Kidney (tissue), 14 donors: ENCODE results near the gene BACH1. TPM values are rescaled to one million over a fixed set of nuclear protein-coding genes. Genes with fewer than 3 reads are reported as not detected.
A peak's percentile ranks its signal among the peaks of the same experiment; 100 is the strongest.

Experiments used
- DNase-seq, 5 donors: peaks; one replicate each; pipeline ENCODE4 v3.0.0-alpha.2; 2013 to 2020
- FAIRE-seq: peaks from 2 replicates; lab custom pipeline; 2012; peaks lifted over from hg19 to GRCh38; lab: Jason Lieb, UNC
- H3K27ac ChIP-seq, 2 donors: one replicate each; pipeline ENCODE4 v1.7.0; 2013; ENCODE audit warnings: low read depth in 2 of 2, low read length in 2 of 2, inconsistent platforms in 1 of 2
- H3K27me3 ChIP-seq: one replicate; pipeline ENCODE4 v1.7.1; 2013; ENCODE audit warnings: low read length, inconsistent platforms; ENCODE audit not compliant: control insufficient read depth, insufficient read depth
- H3K36me3 ChIP-seq, 3 donors: one replicate each; pipeline versions ENCODE4 v1.7.0 to v1.7.1; 2013; ENCODE audit warnings: low read length in 3 of 3, control low read depth in 1 of 3, inconsistent platforms in 1 of 3; ENCODE audit not compliant: insufficient read depth in 3 of 3, control insufficient read depth in 2 of 3
- H3K4me1 ChIP-seq, 3 donors: one replicate each; pipeline versions ENCODE4 v1.7.0 to v1.7.1; 2013; ENCODE audit warnings: low read length in 3 of 3, inconsistent platforms in 1 of 3, low read depth in 1 of 3; ENCODE audit not compliant: control insufficient read depth in 2 of 3, insufficient read depth in 2 of 3
- H3K4me3 ChIP-seq, 3 donors: one replicate each; pipeline versions ENCODE4 v1.7.0 to v1.8.1; 2013; ENCODE audit warnings: low read length in 3 of 3, control low read depth in 1 of 3, inconsistent platforms in 1 of 3
- H3K9ac ChIP-seq, 3 donors: one replicate each; pipeline versions ENCODE4 v1.7.0 to v1.7.1; 2013; ENCODE audit warnings: low read length in 3 of 3, control low read depth in 1 of 3, inconsistent platforms in 1 of 3
- H3K9me3 ChIP-seq, 3 donors: one replicate each; pipeline versions ENCODE4 v1.7.0 to v1.7.1; 2013; ENCODE audit warnings: low read length in 3 of 3, control low read depth in 1 of 3, inconsistent platforms in 1 of 3; ENCODE audit not compliant: control insufficient read depth in 2 of 3, insufficient read depth in 1 of 3
- CTCF ChIP-seq: IDR thresholded peaks from 3 replicates; pipeline ENCODE4 v1.5.1; 2012; ENCODE audit warnings: mild to moderate bottlenecking, moderate library complexity, borderline replicate concordance; ENCODE audit not compliant: insufficient read depth; ENCODE audit errors: extremely low read depth
- intact Hi-C: fragments of 100-400 bp; cut with DNase I; formaldehyde crosslinking; loops from one replicate; pipeline ENCODE4 v1.11.1; 2022
- polyA plus RNA-seq: library from polyadenylated mRNA; stranded (reverse); fragments of 350-450 nt; fragmentation: Illumina TruSeq; extraction: RNeasy Lipid Tissue Mini Kit (QIAGEN cat#74804); gene quantifications from one replicate; pipeline ENCODE4 v1.2.3, GENCODE V29; 2014; ENCODE audit warnings: low read depth, low replicate concordance; ENCODE audit not compliant: insufficient read depth
- total RNA-seq: library from RNA; stranded (reverse); fragmentation: NEBNext Ultra II Directional; extraction: Animal tissue kit (Norgen Biotek cat#: 25700); gene quantifications from one replicate; pipeline ENCODE4 v1.2.1, GENCODE V29; 2021
- donor health status: control.
- donor health status: control.
- donor health status: control.
- donor health status: control.
- donor health status: control.
- donor health status: DM: yes; HTN: yes; CAD: no.
- donor health status: Normal renal cell carcinoma (clear cell type).

BACH1 gene
- total and polyA plus RNA-seq, 2 donors from 2014 or later = 5.6 to 85.1 TPM

GRCh38 chr21:29315131-29315749, 16.5 kb downstream of the BACH1 start:
- intact Hi-C loops = no loop called here
- no peak overlapping the region for H3K27ac ChIP-seq
- TF ChIP-seq CTCF = no peak
- no peak overlapping the region for H3K4me3 ChIP-seq
- FAIRE-seq = no peak
- H3K27me3 ChIP-seq = no peaks in the 10 kb centered on the region
- peaks cover 0 to 2% (median 2%) of the 10 kb centered on the region in 3 donors for H3K36me3 ChIP-seq
- no peak overlapping the region for H3K9ac ChIP-seq
- peaks cover 0 to 20% (median 7%) of the 10 kb centered on the region in 3 donors for H3K4me1 ChIP-seq
- no peaks in the 10 kb centered on the region for H3K9me3 ChIP-seq
- DNase-seq = peak in 1 of 5 donors; percentile 18

- Histone ChIP-seq H3K9me3 (no peaks in the 10 kb centered on the region), H3K4me1 (peaks cover 0 to 20% (median 7%) of the 10 kb centered on the region in 3 donors), H3K9ac (no peak overlapping the region), H3K27ac (no peak overlapping the region), H3K27me3 (no peaks in the 10 kb centered on the region), H3K36me3 (peaks cover 0 to 1% (median 0%) of the 10 kb centered on the region in 3 donors), H3K4me3 (no peak overlapping the region)
- DNase-seq = no peak
- intact Hi-C loops = no loop called here
- no peak for TF ChIP-seq CTCF
- no peak for FAIRE-seq
These were observed 17.5 kb downstream of the BACH1 start for GRCh38 chr21:29316029-29316742.

GRCh38 chr21:29316806-29317205, 18.1 kb downstream of the BACH1 start:
- intact Hi-C loops = no loop called here
- no peaks in the 10 kb centered on the region for H3K9me3 ChIP-seq
- TF ChIP-seq CTCF = no peak
- peaks cover 0 to 20% (median 7%) of the 10 kb centered on the region in 3 donors for H3K4me1 ChIP-seq
- no peak overlapping the region for H3K27ac ChIP-seq
- no peak overlapping the region for H3K4me3 ChIP-seq
- H3K9ac ChIP-seq = no peak overlapping the region
- no peak for DNase-seq
- no peak for FAIRE-seq
- H3K36me3 ChIP-seq = peaks cover 0 to 2% (median 0%) of the 10 kb centered on the region in 3 donors
- H3K27me3 ChIP-seq = no peaks in the 10 kb centered on the region
